Natural killer cell (primary cell): ENCODE data around the gene ATRAID. TPM values are rescaled to one million over a fixed set of nuclear protein-coding genes. Genes with fewer than 3 reads are reported as not detected.

Experiments
- ATAC-seq, 3 donors: fragments of 150-1000 bp in 2 of 3; fragments of 200-7000 bp in 1 of 3; cut with Tn5 transposase; 1 replicate in 1 of 3; 2 replicates in 2 of 3; pipeline ENCODE4 v1.10.0; 2021; ENCODE audit warnings: mild to moderate bottlenecking in 2 of 3, moderate library complexity in 2 of 3
- DNase-seq, 2 donors: peaks; one replicate each; pipeline versions ENCODE4 v3.0.0 to v3.0.0-alpha.2; 2013 to 2021; ENCODE audit warnings: mixed read lengths in 1 of 2
- H3K27ac ChIP-seq: one replicate; pipeline ENCODE4 v1.5.1; 2013; ENCODE audit warnings: mild to moderate bottlenecking, low read length
- H3K27me3 ChIP-seq: one replicate; pipeline ENCODE4 v1.6.1; 2013; ENCODE audit warnings: low read length; ENCODE audit not compliant: control insufficient read depth, insufficient read depth
- H3K36me3 ChIP-seq: one replicate; pipeline ENCODE4 v1.6.1; 2013; ENCODE audit warnings: low read length; ENCODE audit not compliant: control insufficient read depth, insufficient read depth
- H3K4me1 ChIP-seq: one replicate; pipeline ENCODE4 v1.6.1; 2013; ENCODE audit warnings: low read length; ENCODE audit not compliant: control insufficient read depth, insufficient read depth
- H3K4me3 ChIP-seq: one replicate; pipeline ENCODE4 v1.5.1; 2013; ENCODE audit warnings: low read length
- H3K9me3 ChIP-seq: one replicate; pipeline ENCODE4 v1.6.1; 2013; ENCODE audit warnings: low read length; ENCODE audit not compliant: control insufficient read depth, insufficient read depth
- H3K27ac Mint-ChIP-seq, 2 donors: one replicate each; pipeline ENCODE4 v1.8.0; 2022; ENCODE audit warnings: mild to moderate bottlenecking in 2 of 2, mixed read lengths in 2 of 2, moderate library complexity in 1 of 2
- H3K27me3 Mint-ChIP-seq, 2 donors: one replicate each; pipeline ENCODE4 v1.8.0; 2022; ENCODE audit warnings: low read depth in 2 of 2, mixed read lengths in 2 of 2
- H3K36me3 Mint-ChIP-seq: one replicate; pipeline ENCODE4 v1.8.0; 2022; ENCODE audit warnings: mixed read lengths
- H3K4me1 Mint-ChIP-seq, 2 donors: one replicate each; pipeline ENCODE4 v1.8.0; 2022; ENCODE audit warnings: mixed read lengths in 2 of 2
- H3K4me3 Mint-ChIP-seq: one replicate; pipeline ENCODE4 v1.8.0; 2022; ENCODE audit warnings: mild to moderate bottlenecking, moderate library complexity, mixed read lengths
- H3K9me3 Mint-ChIP-seq, 2 donors: one replicate each; pipeline ENCODE4 v1.8.0; 2022; ENCODE audit warnings: mixed read lengths in 2 of 2
- CTCF ChIP-seq: fragments of 200-600 bp; IDR thresholded peaks from one replicate; pipeline ENCODE4 v1.8.0; 2022; ENCODE audit warnings: antibody characterized with exemption
- WGBS: methylation state at CpG from one replicate; pipeline ENCODE4 v1.1.7; 2013; ENCODE audit warnings: missing lambda C conversion rate; ENCODE audit not compliant: insufficient coverage; 5-methylcytosine and 5-hydroxymethylcytosine counted together
- intact Hi-C: fragments of 100-400 bp; cut with micrococcal nuclease; formaldehyde crosslinking; loops from one replicate; pipeline ENCODE4 v1.14.2; 2022
- total RNA-seq, 4 donors: library from RNA; stranded (reverse); fragments of 120-200 nt in 1 of 4; gene quantifications; one replicate each; pipeline versions ENCODE4 v1.2.3 to v1.2.4, GENCODE V29; 2013 to 2022

Gene ATRAID
- total RNA-seq, 3 donors from 2014 or later (not counting 1 experiment from before 2014, with no cell fraction given), result 65.5 to 76.6 (median 76.5) TPM

DNA sequence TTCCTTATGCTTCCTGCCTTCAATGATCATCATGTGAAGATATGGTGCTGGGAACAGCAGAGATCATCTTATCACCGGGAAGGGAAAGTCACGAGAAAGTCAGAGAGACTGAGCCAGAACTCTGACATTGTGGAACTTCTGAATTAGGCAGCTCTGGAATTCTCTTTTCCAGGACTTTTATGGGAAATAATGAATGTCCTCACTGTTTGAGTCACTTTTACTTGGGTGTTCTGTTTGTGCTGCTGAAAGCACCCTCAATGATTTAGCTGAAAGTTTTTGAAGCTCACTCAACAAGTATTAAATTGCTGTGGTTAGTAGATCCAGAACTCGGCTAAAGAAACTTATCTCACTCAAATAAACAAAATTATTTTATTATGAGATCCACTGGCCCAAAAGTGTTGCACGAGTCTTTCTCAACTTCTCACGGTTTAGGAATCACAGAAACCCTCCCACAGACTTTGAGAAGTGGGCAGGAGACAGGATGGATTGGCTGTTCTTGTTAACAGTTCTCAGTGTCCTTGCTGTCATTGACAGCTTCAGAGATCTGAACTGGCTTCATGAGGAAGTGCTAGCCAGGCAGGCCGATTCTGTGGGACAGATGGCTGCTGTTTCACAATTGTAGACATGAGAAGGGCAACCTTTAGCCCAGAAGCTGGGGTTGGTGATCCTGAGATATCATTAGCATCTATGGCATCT lies 26.4 kb upstream of the ATRAID start:
- Mint-ChIP-seq H3K27ac (no peak overlapping the region), H3K9me3 (no peaks in the 10 kb centered on the region), H3K4me3 (no peak overlapping the region), H3K27me3 (peaks cover 14 to 28% of the 10 kb centered on the region in 2 donors), H3K4me1 (no peaks in the 10 kb centered on the region), H3K36me3 (no peaks in the 10 kb centered on the region)
- Histone ChIP-seq H3K27ac (no peak overlapping the region), H3K9me3 (no peaks in the 10 kb centered on the region), H3K36me3 (no peaks in the 10 kb centered on the region), H3K4me3 (no peak overlapping the region), H3K4me1 (no peaks in the 10 kb centered on the region), H3K27me3 (no peaks in the 10 kb centered on the region)
- 59% methylated on average over 6 of the region's 6 CpGs for WGBS
- TF ChIP-seq CTCF, result no peak
- DNase-seq (no peak), ATAC-seq (no peak)
- intact Hi-C loops, result no loop called here

GRCh38 chr2:27186613-27187345 lies 25.1 kb upstream of the ATRAID start:
- Mint-ChIP-seq H3K4me1 (no peaks in the 10 kb centered on the region), H3K27ac (no peak overlapping the region), H3K36me3 (no peaks in the 10 kb centered on the region), H3K4me3 (no peak overlapping the region), H3K27me3 (peaks cover 7 to 21% of the 10 kb centered on the region in 2 donors), H3K9me3 (no peaks in the 10 kb centered on the region)
- intact Hi-C loops, result no loop called here
- WGBS, result 54% methylated on average over 5 of the region's 6 CpGs
- TF ChIP-seq CTCF, result no peak
- H3K4me3 ChIP-seq, result no peak overlapping the region
- no peaks in the 10 kb centered on the region for H3K9me3 ChIP-seq
- no peaks in the 10 kb centered on the region for H3K4me1 ChIP-seq
- H3K36me3 ChIP-seq, result no peaks in the 10 kb centered on the region
- ATAC-seq (no peak), DNase-seq (no peak)
- H3K27me3 ChIP-seq, result no peaks in the 10 kb centered on the region
- no peak overlapping the region for H3K27ac ChIP-seq

DNA sequence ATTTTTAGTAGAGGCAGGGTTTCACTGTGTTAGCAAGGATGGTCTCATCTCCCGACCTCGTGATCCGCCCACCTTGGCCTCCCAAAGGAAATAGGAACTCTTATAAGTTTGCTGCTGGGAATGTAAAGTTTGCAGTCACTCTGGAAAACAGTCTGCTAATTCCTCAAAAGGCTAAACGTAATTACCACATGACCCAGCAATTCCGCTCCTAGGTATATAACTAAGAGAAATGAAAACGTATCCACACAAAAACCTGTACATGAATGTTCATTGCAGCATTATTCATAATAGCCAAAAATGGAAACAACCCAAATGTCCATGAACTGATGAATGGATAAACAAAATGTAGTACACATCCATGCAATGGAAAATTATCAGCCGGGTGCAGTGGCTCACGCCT lies 21.9 kb upstream of the ATRAID start:
- Mint-ChIP-seq H3K4me1 (no peaks in the 10 kb centered on the region), H3K36me3 (no peaks in the 10 kb centered on the region), H3K27ac (no peak overlapping the region), H3K4me3 (no peak overlapping the region), H3K27me3 (peaks cover 0 to 3% of the 10 kb centered on the region in 2 donors), H3K9me3 (no peaks in the 10 kb centered on the region)
- TF ChIP-seq CTCF, result no peak
- H3K27ac ChIP-seq, result no peak overlapping the region
- DNase-seq, result no peak
- H3K27me3 ChIP-seq, result no peaks in the 10 kb centered on the region
- intact Hi-C loops, result no loop called here
- H3K4me3 ChIP-seq, result no peak overlapping the region
- 94% methylated on average over 8 of the region's 8 CpGs for WGBS
- H3K9me3 ChIP-seq, result no peaks in the 10 kb centered on the region
- H3K36me3 ChIP-seq, result no peaks in the 10 kb centered on the region
- ATAC-seq, result no peak
- no peaks in the 10 kb centered on the region for H3K4me1 ChIP-seq
